Fibroblast of mammary gland (primary cell): Measurements from ENCODE around the gene UAP1.

Source experiments
- DNase-seq: peaks from one replicate; pipeline ENCODE4 v3.0.0-alpha.2; 2010; ENCODE audit warnings: low read depth
- H3K4me3 ChIP-seq: 2 replicates; pipeline ENCODE4 v1.5.1; 2011; ENCODE audit warnings: low read depth, mild to moderate bottlenecking, low read length, moderate library complexity; ENCODE audit not compliant: control insufficient read depth
- TF ChIP-seq, protein P1 (sequence below): conservative IDR thresholded peaks from 2 replicates; pipeline ENCODE4 v1.5.1; 2011; ENCODE audit warnings: low read depth, low read length, inconsistent platforms; ENCODE audit not compliant: control insufficient read depth, insufficient read depth

UAP1 gene

DNA sequence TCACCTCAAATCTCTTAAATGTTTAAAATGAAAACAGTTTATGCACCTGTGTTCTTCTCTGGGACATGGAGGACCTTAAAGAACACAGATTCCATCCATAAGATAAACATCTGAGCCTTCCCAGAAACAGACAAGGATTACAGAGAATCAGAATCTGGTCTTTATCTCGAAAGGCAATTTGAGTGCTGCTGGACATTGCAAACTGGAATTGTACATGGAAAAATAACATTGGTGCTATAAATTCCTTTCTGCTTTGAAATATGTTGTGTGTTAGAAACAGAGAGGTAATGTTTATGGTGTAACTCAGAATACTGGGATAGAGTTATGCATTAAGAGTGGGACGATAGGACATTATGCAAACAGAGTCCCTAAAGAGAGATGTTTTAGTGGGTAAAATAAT is 64.2 kb downstream of the UAP1 start:
- TF ChIP-seq, protein P1, sequence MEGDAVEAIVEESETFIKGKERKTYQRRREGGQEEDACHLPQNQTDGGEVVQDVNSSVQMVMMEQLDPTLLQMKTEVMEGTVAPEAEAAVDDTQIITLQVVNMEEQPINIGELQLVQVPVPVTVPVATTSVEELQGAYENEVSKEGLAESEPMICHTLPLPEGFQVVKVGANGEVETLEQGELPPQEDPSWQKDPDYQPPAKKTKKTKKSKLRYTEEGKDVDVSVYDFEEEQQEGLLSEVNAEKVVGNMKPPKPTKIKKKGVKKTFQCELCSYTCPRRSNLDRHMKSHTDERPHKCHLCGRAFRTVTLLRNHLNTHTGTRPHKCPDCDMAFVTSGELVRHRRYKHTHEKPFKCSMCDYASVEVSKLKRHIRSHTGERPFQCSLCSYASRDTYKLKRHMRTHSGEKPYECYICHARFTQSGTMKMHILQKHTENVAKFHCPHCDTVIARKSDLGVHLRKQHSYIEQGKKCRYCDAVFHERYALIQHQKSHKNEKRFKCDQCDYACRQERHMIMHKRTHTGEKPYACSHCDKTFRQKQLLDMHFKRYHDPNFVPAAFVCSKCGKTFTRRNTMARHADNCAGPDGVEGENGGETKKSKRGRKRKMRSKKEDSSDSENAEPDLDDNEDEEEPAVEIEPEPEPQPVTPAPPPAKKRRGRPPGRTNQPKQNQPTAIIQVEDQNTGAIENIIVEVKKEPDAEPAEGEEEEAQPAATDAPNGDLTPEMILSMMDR: no peak
- no peak for DNase-seq
- H3K4me3 ChIP-seq: no peak overlapping the region

DNA sequence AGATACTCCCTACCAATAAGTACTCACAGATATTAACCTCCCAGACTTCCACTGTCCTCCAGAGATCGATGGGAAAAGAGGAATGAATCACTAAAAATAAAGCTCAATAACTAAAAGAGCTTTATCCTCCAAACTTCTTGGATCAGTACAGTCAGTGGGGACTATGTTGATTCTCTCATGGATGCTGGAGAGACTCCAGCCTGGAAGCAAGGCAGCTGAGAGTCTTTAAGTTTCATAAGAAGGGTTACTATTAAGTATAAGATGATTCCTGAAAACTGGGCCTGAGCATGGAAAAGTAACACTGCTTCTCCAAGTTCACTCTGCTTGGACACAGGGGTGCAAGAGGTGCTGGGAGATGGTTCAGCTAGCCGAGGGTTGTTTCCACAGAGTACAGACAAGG is 64.6 kb downstream of the UAP1 start:
- DNase-seq: peak; percentile 53
- TF ChIP-seq, protein P1: no peak

DNA sequence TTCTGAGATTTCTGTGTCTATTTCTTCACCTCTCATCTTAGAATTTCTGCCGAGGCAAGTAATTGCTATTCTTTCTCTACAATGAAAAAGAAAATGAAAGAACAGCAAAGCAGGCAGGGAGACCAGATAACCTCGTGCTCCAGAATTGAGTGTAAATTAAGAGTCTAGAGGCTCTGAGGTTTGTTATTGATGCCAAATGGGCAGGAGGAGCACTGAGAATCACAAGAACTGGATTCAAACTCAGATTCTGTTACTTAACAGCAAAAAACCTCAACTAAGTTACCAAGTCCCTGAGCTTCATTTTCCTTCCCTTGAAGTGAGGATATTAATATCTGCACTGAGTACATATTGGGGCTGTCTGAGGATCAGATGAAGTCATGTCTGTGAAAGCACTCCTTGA is 65.2 kb downstream of the UAP1 start:
- DNase-seq: no peak
- TF ChIP-seq, protein P1: no peak
- no peak overlapping the region for H3K4me3 ChIP-seq

More for the DNA sequence above, 64.6 kb downstream of the UAP1 start:
- no peak overlapping the region for H3K4me3 ChIP-seq

DNA sequence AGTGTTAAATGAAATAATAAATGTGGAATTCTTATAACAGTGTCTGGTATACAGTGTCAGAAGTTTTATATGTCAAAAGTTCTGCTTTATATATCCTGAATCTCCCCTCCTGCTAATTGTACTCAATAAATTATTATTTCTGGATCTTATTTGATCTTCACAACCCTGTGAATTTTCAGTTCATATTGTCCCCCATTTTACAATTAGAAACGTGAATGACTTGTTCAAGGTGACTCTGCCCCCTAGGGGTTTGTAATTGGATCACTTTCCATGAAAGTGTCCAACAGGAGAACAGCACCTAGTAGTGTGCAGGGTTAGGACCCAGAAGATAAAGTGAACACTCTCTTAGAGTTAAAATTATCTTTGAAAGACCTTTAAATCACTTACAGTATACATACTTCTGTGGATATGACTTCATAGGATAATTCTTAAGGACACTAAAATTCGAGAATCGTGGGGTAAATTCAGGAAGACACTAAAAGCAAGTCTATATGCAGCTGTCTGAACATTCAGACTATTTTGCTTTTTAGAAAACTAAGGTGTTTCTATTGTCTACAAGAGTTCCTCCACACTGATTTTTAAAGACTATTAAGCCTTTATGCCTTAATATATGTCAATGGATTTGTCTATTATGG is 66.3 kb downstream of the UAP1 start:
- TF ChIP-seq, protein P1: peak; percentile 53
- peak; percentile 70 for DNase-seq
- H3K4me3 ChIP-seq: no peak overlapping the region

DNA sequence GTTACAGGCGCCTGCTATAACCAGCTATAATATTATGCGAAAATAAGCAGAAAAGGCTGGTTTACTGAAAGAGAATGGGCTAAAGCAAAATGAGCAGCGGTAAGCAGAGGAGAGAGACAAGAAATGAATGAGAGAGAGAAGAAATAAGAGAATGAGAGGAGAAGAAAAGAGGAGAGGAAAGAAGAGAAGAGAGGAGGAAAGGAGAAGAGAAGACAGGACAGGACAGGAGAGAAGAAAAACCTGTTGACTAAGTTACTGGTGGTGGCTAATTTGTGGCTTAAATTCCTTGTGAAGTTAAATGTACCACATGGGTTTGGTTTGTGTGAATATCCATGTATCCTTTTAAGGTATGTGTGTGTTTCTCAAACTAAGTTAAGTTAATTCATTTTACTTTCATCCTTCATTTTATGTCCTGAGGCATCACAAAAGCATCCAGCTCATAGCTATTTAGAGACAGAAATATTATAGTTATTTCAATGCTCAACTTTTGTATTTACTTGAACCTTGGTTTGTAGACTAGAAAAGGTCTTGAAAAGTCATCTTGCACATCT is 67.6 kb downstream of the UAP1 start:
- TF ChIP-seq, protein P1: no peak
- H3K4me3 ChIP-seq: no peak overlapping the region
- no peak for DNase-seq

DNA sequence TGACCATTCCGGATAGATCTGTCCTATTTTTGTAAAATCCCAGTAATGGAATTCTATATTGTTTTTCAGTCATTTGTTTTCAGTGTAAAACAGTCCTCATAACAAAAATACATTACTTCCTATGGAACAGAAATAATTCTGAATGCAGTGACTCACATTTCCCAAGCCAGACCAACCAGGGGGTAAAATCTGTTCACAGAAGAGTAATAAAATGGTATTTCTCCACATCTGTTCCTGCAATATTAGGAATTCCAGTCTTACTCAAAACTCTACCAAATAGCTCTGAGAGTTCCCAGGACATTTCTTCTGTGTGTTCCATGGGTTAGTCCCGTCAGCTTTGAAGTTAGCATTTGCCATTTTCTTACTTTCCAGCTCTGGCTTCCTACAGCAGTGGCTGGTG is 68.1 kb downstream of the UAP1 start:
- H3K4me3 ChIP-seq: no peak overlapping the region
- TF ChIP-seq, protein P1: no peak
- DNase-seq: peak; percentile 90
